Adipocyte (in vitro differentiated cells): ENCODE measurements around the gene CRLF1.
A peak's percentile ranks its signal among the peaks of the same experiment; 100 is the strongest.

Experiments used
- DNase-seq: peaks from one replicate; pipeline ENCODE4 v3.0.0-alpha.2; 2015; ENCODE audit warnings: low read depth
- H3K27me3 ChIP-seq: replicated peaks from 2 replicates; pipeline ENCODE4 v1.7.0; 2013; ENCODE audit warnings: mild to moderate bottlenecking, low read length, moderate library complexity; ENCODE audit not compliant: control insufficient read depth, insufficient read depth
- H3K36me3 ChIP-seq: 2 replicates; pipeline ENCODE4 v1.7.0; 2013; ENCODE audit warnings: low read length, mild to moderate bottlenecking, moderate library complexity; ENCODE audit not compliant: control insufficient read depth, insufficient read depth, severe bottlenecking
- H3K4me1 ChIP-seq: 2 replicates; pipeline ENCODE4 v1.7.0; 2013; ENCODE audit warnings: mild to moderate bottlenecking, low read length, moderate library complexity; ENCODE audit not compliant: control insufficient read depth, insufficient read depth
- H3K4me3 ChIP-seq: 2 replicates; pipeline ENCODE4 v1.7.0; 2013; ENCODE audit warnings: mild to moderate bottlenecking, low read length, moderate library complexity
- H3K9ac ChIP-seq: 2 replicates; pipeline ENCODE4 v1.7.0; 2013; ENCODE audit warnings: mild to moderate bottlenecking, low read length, moderate library complexity
- H3K9me3 ChIP-seq: 2 replicates; pipeline ENCODE4 v1.7.0; 2013; ENCODE audit warnings: mild to moderate bottlenecking, low read length, moderate library complexity; ENCODE audit not compliant: control insufficient read depth

Gene CRLF1

DNA sequence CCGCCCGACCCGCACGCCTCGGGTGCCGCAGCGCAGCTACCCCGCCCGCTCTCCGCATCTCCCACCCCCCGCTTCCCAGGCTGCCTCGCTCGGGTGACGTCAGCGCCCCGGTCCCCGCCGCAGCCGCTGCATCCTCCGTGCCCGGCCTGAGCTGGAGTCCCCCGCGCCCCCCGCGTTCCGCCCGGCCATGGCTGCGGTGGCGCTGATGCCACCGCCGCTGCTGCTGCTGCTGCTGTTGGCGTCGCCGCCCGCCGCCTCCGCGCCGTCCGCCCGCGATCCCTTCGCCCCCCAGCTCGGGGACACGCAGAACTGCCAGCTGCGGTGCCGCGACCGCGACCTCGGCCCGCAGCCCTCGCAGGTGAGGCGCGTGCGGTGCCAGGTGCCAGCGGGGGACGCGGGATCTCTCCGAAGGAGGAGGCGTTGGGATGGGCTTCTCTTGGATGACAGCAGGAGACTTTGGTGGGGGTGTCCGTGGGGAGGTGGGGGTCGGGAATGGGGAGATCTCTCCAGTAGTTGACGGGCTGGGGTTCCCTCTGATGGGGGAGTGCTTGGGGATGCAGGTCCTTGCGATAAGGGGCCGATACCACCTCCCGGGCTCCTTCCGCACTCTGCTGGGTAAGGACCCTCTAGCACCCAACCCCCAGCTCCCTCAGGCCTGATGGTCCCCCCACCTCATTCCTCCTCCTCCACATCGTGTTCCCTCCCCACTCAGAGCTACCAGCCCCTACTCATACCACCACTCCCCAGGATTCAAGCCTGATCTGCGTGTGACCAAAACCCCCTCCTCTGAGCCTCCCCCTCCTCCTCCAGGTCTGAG is 6.4 kb upstream of the CRLF1 start, which contains the start of gene TMEM59L:
Gene TMEM59L (plus strand): TSS at position 99 of the 817 bp plus-strand sequence. CDS start 89 bp downstream, at position 188.
- Histone ChIP-seq H3K9ac (peak within 1 kb of the TSS; percentile 71), H3K4me1 (peaks cover 21% of the 10 kb centered on the region), H3K27me3 (peaks cover 13% of the 10 kb centered on the region), H3K9me3 (no peaks in the 10 kb centered on the region), H3K36me3 (no peaks in the 10 kb centered on the region), H3K4me3 (peak within 1 kb of the TSS; percentile 72)
- peak; percentile 63 for DNase-seq

DNA sequence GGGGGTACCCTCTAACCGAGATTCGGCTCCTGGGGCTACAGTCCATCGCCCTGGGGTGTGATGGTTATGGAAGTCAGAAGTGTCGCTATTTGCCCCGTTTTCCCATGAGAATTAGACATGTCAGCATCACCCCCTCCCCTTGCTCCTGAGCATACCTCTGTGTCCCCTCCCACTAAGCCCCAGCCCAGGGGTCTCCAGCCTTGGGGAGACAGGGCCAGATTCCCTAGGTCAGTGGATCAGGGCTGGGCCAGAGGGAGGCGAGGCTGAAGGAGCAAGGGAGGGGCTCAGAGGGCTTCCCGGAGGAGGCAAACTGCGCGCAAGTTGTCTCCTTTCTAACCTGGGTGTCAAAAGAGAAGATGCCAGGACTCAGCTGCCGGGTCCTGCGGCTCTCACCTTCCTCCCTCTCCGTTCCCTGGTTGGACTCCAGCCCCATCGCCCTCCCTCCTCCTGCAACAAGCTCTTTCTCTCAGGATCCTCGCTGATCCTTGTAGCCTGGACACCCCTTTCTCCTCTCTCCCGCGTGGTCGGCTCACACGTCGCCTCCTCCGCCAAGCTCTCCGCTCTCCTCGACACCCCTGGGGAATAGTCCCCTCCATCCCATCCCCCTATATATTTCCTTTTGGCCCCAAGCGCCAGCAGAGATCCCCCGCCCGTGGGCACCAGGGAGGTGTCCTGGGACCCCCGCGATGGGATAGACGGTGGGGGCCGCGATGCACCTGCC is 5.6 kb upstream of the CRLF1 start:
- Histone ChIP-seq H3K4me1 (peaks cover 24% of the 10 kb centered on the region), H3K9me3 (no peaks in the 10 kb centered on the region), H3K4me3 (peak overlapping the region; percentile 72), H3K9ac (peak overlapping the region; percentile 71), H3K27me3 (peaks cover 13% of the 10 kb centered on the region), H3K36me3 (no peaks in the 10 kb centered on the region)
- DNase-seq = no peak

DNA sequence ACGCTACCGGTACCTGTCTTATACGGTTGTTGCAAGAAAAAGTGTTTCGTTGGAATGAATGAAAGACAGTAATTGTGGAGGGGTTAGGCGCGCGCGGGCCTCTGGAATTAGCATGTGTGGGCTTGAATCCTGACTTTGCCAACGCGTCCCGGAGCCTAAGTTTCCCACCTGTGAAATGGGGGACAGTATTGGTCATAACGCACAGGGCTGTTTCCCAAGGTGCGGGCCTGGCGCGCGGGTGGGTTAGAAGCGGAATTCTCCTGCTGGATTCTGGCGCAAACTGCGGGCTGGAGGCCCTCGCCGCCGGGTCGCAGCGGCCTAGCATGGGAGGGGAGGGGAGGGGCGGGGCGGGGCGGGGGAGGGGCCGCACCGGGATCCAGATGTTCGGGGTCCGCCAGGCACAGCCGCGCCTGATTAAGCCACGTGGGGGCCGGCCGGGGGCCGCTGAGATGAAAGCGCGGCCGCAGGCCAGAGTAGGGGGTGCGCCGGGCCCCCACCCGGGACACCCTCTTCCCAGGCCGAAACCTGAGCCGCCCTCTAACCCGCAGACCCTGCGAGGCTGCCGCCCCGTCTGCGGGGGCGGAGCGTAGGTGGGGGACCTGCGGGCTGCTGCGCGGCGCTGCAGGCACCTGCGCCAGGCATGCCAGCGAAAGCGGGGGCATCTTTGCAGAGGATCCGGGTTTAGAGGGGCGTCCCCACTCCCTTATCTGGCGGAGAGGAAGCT is 4.9 kb upstream of the CRLF1 start:
- no peaks in the 10 kb centered on the region for H3K36me3 ChIP-seq
- H3K4me1 ChIP-seq = peaks cover 24% of the 10 kb centered on the region
- H3K9me3 ChIP-seq = no peaks in the 10 kb centered on the region
- peak overlapping the region; percentile 72 for H3K4me3 ChIP-seq
- H3K9ac ChIP-seq = peak overlapping the region; percentile 39
- DNase-seq = no peak
- H3K27me3 ChIP-seq = peaks cover 13% of the 10 kb centered on the region

GRCh38 chr19:18610556-18611326 is 4.1 kb upstream of the CRLF1 start:
- H3K27me3 ChIP-seq = peaks cover 13% of the 10 kb centered on the region
- H3K9ac ChIP-seq = peak overlapping the region; percentile 39
- H3K4me1 ChIP-seq = peaks cover 24% of the 10 kb centered on the region
- H3K36me3 ChIP-seq = no peaks in the 10 kb centered on the region
- peak overlapping the region; percentile 17 for H3K4me3 ChIP-seq
- no peak for DNase-seq
- H3K9me3 ChIP-seq = no peaks in the 10 kb centered on the region

GRCh38 chr19:18610245-18610555 is 3.6 kb upstream of the CRLF1 start:
- H3K9me3 ChIP-seq = no peaks in the 10 kb centered on the region
- no peak overlapping the region for H3K4me3 ChIP-seq
- peaks cover 13% of the 10 kb centered on the region for H3K27me3 ChIP-seq
- H3K9ac ChIP-seq = peak overlapping the region; percentile 14
- H3K36me3 ChIP-seq = no peaks in the 10 kb centered on the region
- H3K4me1 ChIP-seq = peaks cover 24% of the 10 kb centered on the region
- no peak for DNase-seq

- Histone ChIP-seq H3K27me3 (peaks cover 13% of the 10 kb centered on the region), H3K36me3 (no peaks in the 10 kb centered on the region), H3K9ac (no peak overlapping the region), H3K4me1 (peaks cover 24% of the 10 kb centered on the region), H3K4me3 (no peak overlapping the region), H3K9me3 (no peaks in the 10 kb centered on the region)
- no peak for DNase-seq
These were observed 3.1 kb upstream of the CRLF1 start for GRCh38 chr19:18609717-18610051.

GRCh38 chr19:18608805-18609716 is 2.5 kb upstream of the CRLF1 start:
- Histone ChIP-seq H3K27me3 (peaks cover 13% of the 10 kb centered on the region), H3K9me3 (no peaks in the 10 kb centered on the region), H3K9ac (peak overlapping the region; percentile 91), H3K4me3 (peak overlapping the region; percentile 82), H3K36me3 (no peaks in the 10 kb centered on the region), H3K4me1 (peaks cover 24% of the 10 kb centered on the region)
- DNase-seq = no peak

DNA sequence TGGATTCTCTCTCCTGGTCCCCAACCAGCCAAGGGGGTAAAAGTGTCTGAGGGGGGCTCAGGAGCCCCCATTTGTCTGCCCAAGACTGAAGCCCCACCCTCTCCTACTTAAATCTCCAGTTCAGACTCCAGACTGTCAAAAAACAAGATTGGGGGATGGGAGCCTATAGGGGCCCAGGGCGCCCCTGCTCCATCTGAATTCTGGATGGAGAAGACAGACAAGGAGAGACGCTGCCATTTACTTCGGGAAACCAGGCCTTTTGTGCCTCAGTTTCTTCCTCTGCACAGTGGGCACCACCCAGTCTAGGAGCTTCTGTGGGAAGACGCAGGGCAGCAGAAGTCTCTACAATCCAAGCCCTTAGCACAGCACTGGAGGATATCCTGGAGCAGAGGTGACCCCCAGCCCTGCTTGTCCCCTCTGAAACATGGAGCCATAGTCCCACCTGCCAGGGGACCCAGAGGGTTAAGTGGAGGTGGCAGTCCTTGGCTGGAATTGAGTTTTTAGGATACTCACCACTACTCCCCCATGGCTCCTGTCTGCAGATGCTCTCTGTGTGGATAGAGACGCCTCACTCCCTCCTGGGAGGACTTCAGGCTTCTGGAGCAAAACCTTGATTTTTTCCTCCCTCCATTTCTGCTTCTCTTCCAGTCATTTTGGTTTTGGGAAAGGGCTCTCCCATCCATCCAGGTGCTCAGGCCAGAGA is 1.7 kb upstream of the CRLF1 start:
- H3K9ac ChIP-seq = peak overlapping the region; percentile 91
- peaks cover 27% of the 10 kb centered on the region for H3K4me1 ChIP-seq
- peak overlapping the region; percentile 82 for H3K4me3 ChIP-seq
- no peak for DNase-seq
- no peaks in the 10 kb centered on the region for H3K36me3 ChIP-seq
- H3K9me3 ChIP-seq = no peaks in the 10 kb centered on the region
- H3K27me3 ChIP-seq = peaks cover 13% of the 10 kb centered on the region

DNA sequence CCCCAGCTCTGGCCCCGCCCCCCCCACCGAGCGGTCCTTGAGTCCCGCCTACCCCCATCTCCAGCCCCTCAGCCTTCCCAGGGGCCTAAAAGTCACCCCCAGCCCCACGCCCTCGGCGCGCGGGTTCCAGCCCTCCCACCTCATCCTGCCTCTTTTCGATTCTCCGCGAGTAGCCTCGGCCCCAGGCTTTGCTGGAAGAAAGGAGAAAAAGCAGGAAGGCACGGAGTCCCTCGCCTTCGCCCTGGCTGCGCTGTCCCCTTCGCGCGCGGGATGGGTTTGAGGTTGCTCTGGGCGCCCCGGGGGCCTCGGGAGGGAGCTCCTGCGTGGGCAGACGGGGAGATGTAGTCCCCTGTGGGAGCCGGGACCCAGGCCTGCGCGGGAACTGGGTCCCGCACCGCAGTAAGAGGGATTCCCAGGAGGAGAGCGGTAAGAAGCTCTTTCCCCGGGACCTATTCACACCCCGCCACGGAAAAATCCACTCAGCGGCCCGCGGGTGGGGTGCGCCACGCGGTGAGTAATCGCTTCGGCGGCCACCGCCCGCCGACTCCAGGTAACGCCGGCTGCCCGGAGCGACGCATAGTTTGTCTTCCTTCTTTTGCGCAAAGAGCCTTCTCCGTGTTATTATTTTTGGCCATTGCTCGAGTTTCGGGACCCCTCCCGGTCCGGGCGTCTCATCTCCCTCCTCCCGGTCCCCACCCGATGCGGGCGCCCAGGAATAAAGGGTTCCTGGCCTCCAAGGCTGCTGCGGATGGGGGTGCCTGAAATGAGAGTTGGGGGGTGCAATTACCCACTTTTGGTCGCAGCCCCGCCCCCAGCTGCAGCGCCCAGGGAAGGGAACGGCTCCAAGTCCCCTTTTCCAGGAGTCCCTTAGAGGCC is 865 bp upstream of the CRLF1 start:
- peak overlapping the region; percentile 82 for H3K4me3 ChIP-seq
- peak overlapping the region; percentile 91 for H3K9ac ChIP-seq

More for the DNA sequence above, 865 bp upstream of the CRLF1 start:
- H3K27me3 ChIP-seq = peaks cover 13% of the 10 kb centered on the region
- H3K9me3 ChIP-seq = no peaks in the 10 kb centered on the region
- H3K36me3 ChIP-seq = no peaks in the 10 kb centered on the region
- DNase-seq = peak; percentile 21
- peaks cover 33% of the 10 kb centered on the region for H3K4me1 ChIP-seq
